GM12878 (cell line): ENCODE measurements around the gene STAC2. TPM values are rescaled to one million over a fixed set of nuclear protein-coding genes. Genes with fewer than 3 reads are reported as not detected.
A peak's percentile ranks its signal among the peaks of the same experiment; 100 is the strongest.

ENCODE experiments used
- ATAC-seq: fragments of 200-7000 bp; cut with Tn5 transposase; 3 replicates; pipeline ENCODE4 v1.9.1; 2020; ENCODE audit warnings: mild to moderate bottlenecking, moderate library complexity
- BruUV-seq: library from RNA; stranded (reverse); fragments of 400-500 nt; replicated peaks from 2 replicates; lab custom pipeline; 2021; lab: Mats Ljungman, UMichigan
- CTCF ChIA-PET: fragments of 300-600 bp; sonication (Branson Sonifier 250); formaldehyde crosslinking; extraction: SDS; loops from one replicate; lab custom pipeline; 2021; ENCODE audit warnings: inconsistent platforms; lab: Yijun Ruan, JAX
- POLR2A ChIA-PET: fragments of 350-600 bp; formaldehyde crosslinking; extraction: SDS; loops from one replicate; lab custom pipeline; 2021; ENCODE audit warnings: inconsistent platforms; lab: Charles Lee
- RAD21 ChIA-PET: fragments of 300-600 bp; sonication (Branson Sonifier 250); formaldehyde crosslinking; loops from one replicate; lab custom pipeline; 2023; ENCODE audit warnings: antibody characterized with exemption; ENCODE audit not compliant: unreplicated experiment; lab: Charles Lee
- SMC1A ChIA-PET: fragments of 300-600 bp; sonication (Branson Sonifier 250); formaldehyde crosslinking; loops from one replicate; lab custom pipeline; 2023; ENCODE audit not compliant: unreplicated experiment, uncharacterized antibody; lab: Charles Lee
- DNase-seq: peaks from one replicate; pipeline ENCODE4 v3.0.0-alpha.2; 2011; ENCODE audit warnings: low read depth, low spot score
- FAIRE-seq: peaks from 3 replicates; lab custom pipeline; 2011; peaks lifted over from hg19 to GRCh38; lab: Jason Lieb, UNC
- H2AFZ ChIP-seq: 2 replicates; pipeline ENCODE4 v1.6.0; 2011; ENCODE audit warnings: low read depth, low read length, control low read depth; ENCODE audit not compliant: control insufficient read depth
- H3K27ac ChIP-seq: 2 replicates; pipeline ENCODE4 v1.5.1; 2011; ENCODE audit warnings: control low read depth; ENCODE audit not compliant: control insufficient read depth, insufficient read depth
- H3K27me3 ChIP-seq, 2 experiments: replicated peaks in 1 of 2; 2 replicates each; pipeline versions ENCODE4 v1.6.0 to v1.6.1; 2011; ENCODE audit warnings: low read length in 1 of 2; ENCODE audit not compliant: control insufficient read depth in 2 of 2, insufficient read depth in 2 of 2
- H3K36me3 ChIP-seq, 2 experiments: 2 replicates each; pipeline ENCODE4 v1.5.1; 2011; ENCODE audit warnings: low read length in 1 of 2; ENCODE audit not compliant: control insufficient read depth in 2 of 2, insufficient read depth in 2 of 2
- H3K4me1 ChIP-seq: 2 replicates; pipeline ENCODE4 v1.6.1; 2011; ENCODE audit warnings: mild to moderate bottlenecking, low read length, moderate library complexity, mixed read lengths; ENCODE audit not compliant: control insufficient read depth, insufficient read depth
- H3K4me2 ChIP-seq: 2 replicates; pipeline ENCODE4 v1.6.0; 2011; ENCODE audit warnings: control low read depth; ENCODE audit not compliant: control insufficient read depth, insufficient read depth
- H3K4me3 ChIP-seq: fragments of 200-600 bp; sonication (generic); 2 replicates; pipeline ENCODE4 v1.5.1; 2016
- H3K79me2 ChIP-seq: 2 replicates; pipeline ENCODE4 v1.6.0; 2011; ENCODE audit warnings: low read length; ENCODE audit not compliant: control insufficient read depth, insufficient read depth
- H3K9ac ChIP-seq: 2 replicates; pipeline ENCODE4 v1.8.0; 2011; ENCODE audit warnings: low read length, control low read depth, mixed read lengths; ENCODE audit not compliant: control insufficient read depth, insufficient read depth
- H3K9me3 ChIP-seq: replicated peaks from 3 replicates; pipeline ENCODE4 v1.5.1; 2011; ENCODE audit warnings: mild to moderate bottlenecking, low read length; ENCODE audit not compliant: control insufficient read depth, insufficient read depth
- H4K20me1 ChIP-seq: 2 replicates; pipeline ENCODE4 v1.6.0; 2011; ENCODE audit not compliant: control insufficient read depth, insufficient read depth
- ASH2L ChIP-seq: fragments of 300-600, 200-600 bp; sonication (generic); IDR thresholded peaks from 2 replicates; pipeline ENCODE4 v1.6.1; 2017; ENCODE audit warnings: low read depth, mild to moderate bottlenecking, borderline replicate concordance
- BHLHE40 ChIP-seq, 2 experiments: fragments of 450-650 bp in 1 of 2; IDR thresholded peaks; 2 replicates each; pipeline ENCODE4 v1.6.1; 2011 to 2017; ENCODE audit warnings: low read depth in 2 of 2, borderline replicate concordance in 1 of 2, improper control_type of control experiment in 1 of 2, low read length in 1 of 2, mild to moderate bottlenecking in 1 of 2
- FOS ChIP-seq: IDR thresholded peaks from 3 replicates; pipeline ENCODE4 v1.6.1; 2011; ENCODE audit warnings: borderline replicate concordance; ENCODE audit not compliant: insufficient read length; ENCODE audit errors: extremely low read depth
- HDAC6 ChIP-seq: fragments of 200-600 bp; sonication (generic); IDR thresholded peaks from one replicate; pipeline ENCODE4 v1.8.0; 2017; ENCODE audit warnings: antibody characterized with exemption; ENCODE audit not compliant: unreplicated experiment
- KDM1A ChIP-seq: fragments of 200-600 bp; sonication (generic); IDR thresholded peaks from 2 replicates; pipeline ENCODE4 v1.6.1; 2016; ENCODE audit warnings: borderline replicate concordance
- LARP7 ChIP-seq: fragments of 450-650 bp; IDR thresholded peaks from 2 replicates; pipeline ENCODE4 v1.6.1; 2017; ENCODE audit warnings: mild to moderate bottlenecking
- NKRF ChIP-seq: fragments of 450-650 bp; conservative IDR thresholded peaks from 2 replicates; pipeline ENCODE4 v1.6.1; 2017; ENCODE audit warnings: mild to moderate bottlenecking, moderate library complexity
- POLR2A ChIP-seq: IDR thresholded peaks from 2 replicates; pipeline ENCODE4 v1.6.1; 2011; ENCODE audit warnings: low read depth, mild to moderate bottlenecking, low read length
- SMAD5 ChIP-seq: IDR thresholded peaks from 2 replicates; pipeline ENCODE4 v1.6.1; 2016; ENCODE audit warnings: antibody characterized with exemption, low read depth
- TCF12 ChIP-seq: IDR thresholded peaks from 2 replicates; pipeline ENCODE4 v1.6.1; 2011; ENCODE audit warnings: low read depth, mild to moderate bottlenecking, low read length
- WRNIP1 ChIP-seq: IDR thresholded peaks from 2 replicates; pipeline ENCODE4 v1.6.1; 2011; ENCODE audit warnings: low read depth, low read length, improper control_type of control experiment, borderline replicate concordance
- YY1 ChIP-seq: IDR thresholded peaks from 2 replicates; pipeline ENCODE4 v1.6.1; 2011; ENCODE audit warnings: low read depth, mild to moderate bottlenecking, low read length
- WGBS: methylation state at CpG from one replicate; pipeline ENCODE4 v1.1.6; 2016; ENCODE audit warnings: low lambda C conversion rate; ENCODE audit not compliant: insufficient replicate concordance, insufficient coverage; ENCODE audit errors: missing lambda C conversion rate; 5-methylcytosine and 5-hydroxymethylcytosine counted together
- in situ Hi-C: fragments of 300-500 bp; cut with MboI; formaldehyde crosslinking; loops from 9 replicates; pipeline ENCODE4 v1.14.3; 2018; ENCODE audit warnings: mixed read lengths
- intact Hi-C: fragments of 100-400 bp; cut with micrococcal nuclease; formaldehyde crosslinking; loops from one replicate; pipeline ENCODE4 v1.14.2; 2022; ENCODE audit not compliant: unreplicated experiment
- polyA plus RNA-seq, 11 experiments: library from polyadenylated mRNA; depleted of rRNA in 4 of 11; unstranded in 6 of 11; stranded (reverse) in 5 of 11; fragments of >200 nt; fragmentation: Nextera tagmentation in 4 of 11; fragmentation: Illumina TruSeq in 1 of 11; extraction: Ambion mirVana in 4 of 11; extraction: Trizol in 1 of 11; gene quantifications; 1 replicate in 1 of 11; 2 replicates in 10 of 11; pipeline versions ENCODE4 v1.2.1 to v1.2.3, GENCODE V29; 2011 to 2016; ENCODE audit warnings: inconsistent platforms in 2 of 11, missing spikeins in 2 of 11, low read depth in 1 of 11
- total RNA-seq, 4 experiments: library from RNA; depleted of rRNA in 3 of 4; stranded (reverse); fragments of >200 nt in 3 of 4; fragmentation: Illumina TruSeq in 1 of 4; extraction: Trizol in 1 of 4; gene quantifications; 2 replicates each; pipeline versions ENCODE4 v1.2.1 to v1.2.3, GENCODE V29; 2013 to 2021
- TF ChIP-seq, protein P1 (sequence below), 3 experiments: IDR thresholded peaks in 2 of 3; conservative IDR thresholded peaks in 1 of 3; 2 replicates each; pipeline ENCODE4 v1.5.1; 2011; ENCODE audit warnings: low read depth in 3 of 3, low read length in 3 of 3, mild to moderate bottlenecking in 3 of 3, control low read depth in 2 of 3, moderate library complexity in 2 of 3, inconsistent platforms in 1 of 3, mixed read lengths in 1 of 3; ENCODE audit not compliant: control insufficient read depth in 2 of 3, insufficient read depth in 1 of 3; ENCODE audit errors: extremely low read depth in 1 of 3
- TF ChIP-seq, protein P2 (sequence below): fragments of 450-650 bp; IDR thresholded peaks from 2 replicates; pipeline ENCODE4 v1.6.1; 2017; ENCODE audit warnings: borderline replicate concordance

The STAC2 gene
- total and polyA plus RNA-seq, 10 of the 15 experiments (the other 5 are each of a cell fraction or from before 2014, with no cell fraction given): 0.04 TPM; not detected in 9

GRCh38 chr17:39174920-39175694 is 50.6 kb downstream of the STAC2 start (continued):
- 0 out of 2 replicates have a peak, but pooled peaks have one; percentile 24 for TF ChIP-seq YY1
- no peak for TF ChIP-seq POLR2A
- TF ChIP-seq KDM1A: no peak
- TF ChIP-seq BHLHE40 (IDR thresholded peaks at IDR 0.05; ENCODE audit: borderline replicate concordance in 1 of 2, low read depth in 2 of 2, low read length in 1 of 2): peak in 1 of 2 experiments; percentile 9; a peak in 1 of 4 replicates
- no peak for TF ChIP-seq WRNIP1

DNA sequence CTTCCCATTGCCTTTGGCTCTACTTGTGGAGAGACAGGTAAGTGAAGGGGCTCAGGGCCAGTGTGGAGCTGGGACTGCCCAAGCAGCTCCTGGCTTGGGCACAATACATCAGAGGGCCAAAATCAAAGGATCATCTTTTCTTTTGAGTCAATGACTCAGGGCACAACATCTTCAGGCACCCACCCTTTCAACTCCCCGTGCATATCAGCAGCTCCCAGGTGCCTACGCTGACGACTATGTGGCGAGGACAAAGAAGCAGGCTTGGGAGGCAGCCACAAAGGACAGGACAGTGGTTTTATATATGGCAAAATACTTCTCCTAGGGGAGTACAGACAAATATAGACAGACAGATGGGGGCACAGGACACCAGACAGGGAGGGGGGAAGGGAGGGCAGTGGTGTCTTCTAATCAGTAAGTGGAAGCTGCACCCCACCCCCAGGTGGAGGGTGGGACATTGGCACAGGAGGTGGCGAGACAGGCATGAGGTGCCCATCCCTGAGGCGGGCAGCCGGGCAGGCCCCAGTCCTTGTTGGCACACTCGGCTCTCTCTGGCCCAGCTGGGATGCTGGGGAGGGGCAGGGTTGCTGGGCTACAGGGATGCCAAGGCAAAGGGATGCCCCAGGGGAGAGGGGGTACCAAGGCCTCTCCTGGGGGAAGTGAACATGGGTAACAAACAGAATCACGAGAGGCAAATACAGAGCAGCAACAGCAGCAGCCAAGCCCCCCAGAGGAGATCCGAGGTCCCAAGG is 52.0 kb downstream of the STAC2 start:
- H3K4me3 ChIP-seq: no peak overlapping the region
- CTCF ChIA-PET: interaction anchor here (0.6 to 8.9 kb wide), 20 partner anchors 8 to 277 kb away, joined by 3 to 117 read pairs (median 4); partner anchors contain the start of genes ARL5C and RPL19
- in situ Hi-C loops (no loop called here), intact Hi-C loops (no loop called here)
- no peak for FAIRE-seq
- no peak overlapping the region for H3K9ac ChIP-seq
- peaks cover 2 to 4% of the 10 kb centered on the region in 2 experiments; a peak in 2 of 4 replicates for H3K36me3 ChIP-seq
- 58% methylated on average over 10 of the region's 10 CpGs for WGBS
- RAD21 ChIA-PET: interaction anchor here (1.0 to 3.4 kb wide), 7 partner anchors 9 to 192 kb away, joined by 3 to 37 read pairs (median 8); no protein-coding TSS in a partner anchor
- H3K27me3 ChIP-seq: no peaks in the 10 kb centered on the region
- no peak overlapping the region for H3K4me2 ChIP-seq
- H3K79me2 ChIP-seq: no peaks in the 10 kb centered on the region
- H3K27ac ChIP-seq: no peak overlapping the region
- BruUV-seq: no TSS peak
- H2AFZ ChIP-seq: no peak overlapping the region
- no peak for TF ChIP-seq HDAC6
- TF ChIP-seq SMAD5: no peak
- TF ChIP-seq, protein P1, sequence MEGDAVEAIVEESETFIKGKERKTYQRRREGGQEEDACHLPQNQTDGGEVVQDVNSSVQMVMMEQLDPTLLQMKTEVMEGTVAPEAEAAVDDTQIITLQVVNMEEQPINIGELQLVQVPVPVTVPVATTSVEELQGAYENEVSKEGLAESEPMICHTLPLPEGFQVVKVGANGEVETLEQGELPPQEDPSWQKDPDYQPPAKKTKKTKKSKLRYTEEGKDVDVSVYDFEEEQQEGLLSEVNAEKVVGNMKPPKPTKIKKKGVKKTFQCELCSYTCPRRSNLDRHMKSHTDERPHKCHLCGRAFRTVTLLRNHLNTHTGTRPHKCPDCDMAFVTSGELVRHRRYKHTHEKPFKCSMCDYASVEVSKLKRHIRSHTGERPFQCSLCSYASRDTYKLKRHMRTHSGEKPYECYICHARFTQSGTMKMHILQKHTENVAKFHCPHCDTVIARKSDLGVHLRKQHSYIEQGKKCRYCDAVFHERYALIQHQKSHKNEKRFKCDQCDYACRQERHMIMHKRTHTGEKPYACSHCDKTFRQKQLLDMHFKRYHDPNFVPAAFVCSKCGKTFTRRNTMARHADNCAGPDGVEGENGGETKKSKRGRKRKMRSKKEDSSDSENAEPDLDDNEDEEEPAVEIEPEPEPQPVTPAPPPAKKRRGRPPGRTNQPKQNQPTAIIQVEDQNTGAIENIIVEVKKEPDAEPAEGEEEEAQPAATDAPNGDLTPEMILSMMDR (IDR thresholded peaks at IDR 0.05 in 2 of 3, conservative IDR thresholded peaks at IDR 0.05 in 1 of 3; ENCODE audit: control insufficient read depth in 2 of 3, extremely low read depth in 1 of 3, insufficient read depth in 1 of 3, low read depth in 3 of 3, low read length in 3 of 3): no peak
- TF ChIP-seq LARP7: no peak
- no peak for TF ChIP-seq FOS
- TF ChIP-seq TCF12: no peak
- no peak for TF ChIP-seq ASH2L
- TF ChIP-seq, protein P2, sequence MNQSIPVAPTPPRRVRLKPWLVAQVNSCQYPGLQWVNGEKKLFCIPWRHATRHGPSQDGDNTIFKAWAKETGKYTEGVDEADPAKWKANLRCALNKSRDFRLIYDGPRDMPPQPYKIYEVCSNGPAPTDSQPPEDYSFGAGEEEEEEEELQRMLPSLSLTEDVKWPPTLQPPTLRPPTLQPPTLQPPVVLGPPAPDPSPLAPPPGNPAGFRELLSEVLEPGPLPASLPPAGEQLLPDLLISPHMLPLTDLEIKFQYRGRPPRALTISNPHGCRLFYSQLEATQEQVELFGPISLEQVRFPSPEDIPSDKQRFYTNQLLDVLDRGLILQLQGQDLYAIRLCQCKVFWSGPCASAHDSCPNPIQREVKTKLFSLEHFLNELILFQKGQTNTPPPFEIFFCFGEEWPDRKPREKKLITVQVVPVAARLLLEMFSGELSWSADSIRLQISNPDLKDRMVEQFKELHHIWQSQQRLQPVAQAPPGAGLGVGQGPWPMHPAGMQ: no peak
- no peak for TF ChIP-seq NKRF
- TF ChIP-seq, all 136 proteins: peak for 0
- ATAC-seq: no peak
- H3K9me3 ChIP-seq: no peaks in the 10 kb centered on the region
- H4K20me1 ChIP-seq: no peaks in the 10 kb centered on the region
- DNase-seq: no peak
- ChIA-PET POLR2A (interaction anchor here (1.1 kb wide), 2 partner anchors 9 to 20 kb away, joined by 3 read pairs; no protein-coding TSS in a partner anchor), SMC1A (interaction anchor here (0.9 to 3.9 kb wide), 3 partner anchors 7 to 71 kb away, joined by 4 to 26 read pairs (median 8); partner anchors contain the start of gene ARL5C)
- no peaks in the 10 kb centered on the region for H3K4me1 ChIP-seq
